ENCODE measurements around the gene CERS1. TPM values are rescaled to one million over a fixed set of nuclear protein-coding genes. Genes with fewer than 3 reads are reported as not detected.
"Not testable (repeated sequence)": the region's sequence is repeated elsewhere in the genome, so short reads cannot be mapped to it uniquely, and the experiment has no call there.

CERS1 gene
- total and polyA plus RNA-seq, 2 donors (not counting 3 experiments of a cell fraction or from before 2014, with no cell fraction given): 4.0 to 8.5 TPM

- Histone ChIP-seq H3K27me3 (ENCODE audit: control insufficient read depth in 2 of 2, insufficient read depth in 2 of 2, low read length in 2 of 2) (no peaks in the 10 kb centered on the region), H3K4me1 (ENCODE audit: control insufficient read depth, extremely low read depth, insufficient read depth, low read length) (peaks cover 13% of the 10 kb centered on the region), H2AFZ (ENCODE audit: low read depth, low read length) (peak within 1 kb of the TSS; percentile 61), H3K4me2 (ENCODE audit: insufficient read depth, low read length) (peak within 1 kb of the TSS; percentile 89), H3K79me2 (ENCODE audit: control insufficient read depth, insufficient read depth, low read length) (peaks cover 49% of the 10 kb centered on the region), H3K27ac (ENCODE audit: insufficient read depth, low read depth, low read length) (peak within 1 kb of the TSS; percentile 87), H3K9me1 (replicated peaks; ENCODE audit: control insufficient read depth, extremely low read depth, insufficient read depth, low read length) (no peaks in the 10 kb centered on the region), H3K9me3 (replicated peaks; ENCODE audit: control insufficient read depth, insufficient read depth, low read length) (no peaks in the 10 kb centered on the region), H3K36me3 (ENCODE audit: control insufficient read depth in 2 of 2, extremely low read depth in 1 of 2, insufficient read depth in 2 of 2, low read length in 2 of 2) (peaks cover 11 to 25% of the 10 kb centered on the region in 2 experiments), H3K9ac (replicated peaks; ENCODE audit: extremely low read depth, insufficient read depth, low read length) (peak within 1 kb of the TSS; percentile 98), H4K20me1 (replicated peaks; ENCODE audit: control insufficient read depth, extremely low read depth, insufficient read depth, low read length) (peaks cover 2% of the 10 kb centered on the region), H3K4me3 (replicated peaks in 1 of 3; ENCODE audit: insufficient read depth in 1 of 3, low read depth in 1 of 3, low read length in 3 of 3) (peak within 1 kb of the TSS; percentile 82 to 99 (median 94))
- POLR2A ChIA-PET: interaction anchor here (0.6 to 1.2 kb wide), 4 partner anchors 11 to 68 kb away, joined by 3 to 5 read pairs (median 4); no protein-coding TSS in a partner anchor
- CTCF ChIA-PET: interaction anchor here (0.6 to 2.3 kb wide), 9 partner anchors 23 to 330 kb away, joined by 3 to 23 read pairs (median 3); partner anchors contain the start of genes CERS1 and REX1BD
- dilution Hi-C loops (cut with MboI; ENCODE audit: extremely low pct_ligation_motif_present, low sequenced_read_pairs): no loop called here
- FAIRE-seq: peak; percentile 100
- intact Hi-C loops (cut with micrococcal nuclease): loop anchor here (1.0 to 10.0 kb wide), 8 partner anchors 22 to 464 kb away; partner anchors contain the start of gene HOMER3
- DNase-seq (ENCODE audit: low read depth, low spot score): peak; percentile 100
- TF ChIP-seq POLR2A (IDR thresholded peaks at IDR 0.05; ENCODE audit: low read depth, low read length): peak; percentile 78
- TF ChIP-seq MYC (IDR thresholded peaks at IDR 0.05; ENCODE audit: low read depth, low read length): no peak
- peak; percentile 59 for TF ChIP-seq MAX (IDR thresholded peaks at IDR 0.05; ENCODE audit: insufficient read depth, insufficient read length)
- TF ChIP-seq FOS (IDR thresholded peaks at IDR 0.05; ENCODE audit: borderline replicate concordance, insufficient read depth, low read length): peak; percentile 34
- TF ChIP-seq JUN (IDR thresholded peaks at IDR 0.05; ENCODE audit: borderline replicate concordance, insufficient read depth, insufficient read length, low read depth): peak; percentile 4
- peak; percentile 81 for TF ChIP-seq POLR2AphosphoS5 (IDR thresholded peaks at IDR 0.05; ENCODE audit: insufficient read depth, low read depth, low read length)
- no TSS peak for BruUV-seq (replicated peaks)
These were observed 23.3 kb upstream of the CERS1 start, which contains the start of the genes COPE and DDX49 for GRCh38 chr19:18919086-18919899. TSS of gene COPE (minus strand) at chr19:18919387. CDS start at chr19:18919348, 39 bp downstream. TSS of gene DDX49 (plus strand) at chr19:18919715. CDS start at chr19:18919742, 27 bp downstream.

DNA sequence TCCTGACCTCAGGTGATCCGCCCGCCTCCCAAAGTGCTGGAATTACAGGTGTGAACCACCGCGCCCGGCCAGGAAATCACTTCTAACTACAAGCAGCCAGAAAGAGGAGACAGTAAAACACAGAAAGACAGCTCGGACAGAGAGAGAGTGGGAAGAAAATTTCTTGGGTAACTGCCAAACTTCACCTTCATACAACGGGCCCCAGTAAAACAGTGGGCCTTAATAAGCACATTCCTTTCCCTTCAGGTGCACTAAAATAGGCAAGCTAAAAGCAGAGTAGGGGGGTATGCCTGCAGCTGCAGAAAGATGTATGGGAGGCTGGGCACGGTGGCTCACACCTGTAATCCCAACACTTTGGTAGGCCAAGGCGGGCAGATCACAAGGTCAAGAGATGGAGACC is 21.6 kb upstream of the CERS1 start:
- H3K9me3 ChIP-seq (replicated peaks; ENCODE audit: control insufficient read depth, insufficient read depth, low read length); H3K4me3 ChIP-seq (replicated peaks in 1 of 3; ENCODE audit: insufficient read depth in 1 of 3, low read depth in 1 of 3, low read length in 3 of 3); H3K9ac ChIP-seq (replicated peaks; ENCODE audit: extremely low read depth, insufficient read depth, low read length); H3K27ac ChIP-seq (ENCODE audit: insufficient read depth, low read depth, low read length); dilution Hi-C loops (cut with MboI; ENCODE audit: extremely low pct_ligation_motif_present, low sequenced_read_pairs); H3K4me2 ChIP-seq (ENCODE audit: insufficient read depth, low read length); FAIRE-seq; H2AFZ ChIP-seq (ENCODE audit: low read depth, low read length); H3K9me1 ChIP-seq (replicated peaks; ENCODE audit: control insufficient read depth, extremely low read depth, insufficient read depth, low read length); DNase-seq (ENCODE audit: low read depth, low spot score); H4K20me1 ChIP-seq (replicated peaks; ENCODE audit: control insufficient read depth, extremely low read depth, insufficient read depth, low read length); H3K27me3 ChIP-seq (ENCODE audit: control insufficient read depth in 2 of 2, insufficient read depth in 2 of 2, low read length in 2 of 2); BruUV-seq (replicated peaks): not testable (repeated sequence)
- Histone ChIP-seq H3K36me3 (ENCODE audit: control insufficient read depth in 2 of 2, extremely low read depth in 1 of 2, insufficient read depth in 2 of 2, low read length in 2 of 2) (peaks cover 11 to 26% of the 10 kb centered on the region in 2 experiments), H3K79me2 (ENCODE audit: control insufficient read depth, insufficient read depth, low read length) (peaks cover 59% of the 10 kb centered on the region), H3K4me1 (ENCODE audit: control insufficient read depth, extremely low read depth, insufficient read depth, low read length) (peaks cover 13% of the 10 kb centered on the region)
- POLR2A ChIA-PET: interaction anchor here (0.7 kb wide), 1 partner anchor 133 kb away, joined by 12 read pairs; no protein-coding TSS in a partner anchor
- CTCF ChIA-PET: interaction anchor here (0.6 to 2.3 kb wide), 2 partner anchors 70 to 240 kb away, joined by 3 to 23 read pairs; no protein-coding TSS in a partner anchor
- intact Hi-C loops (cut with micrococcal nuclease): loop anchor here (10.0 kb wide), 2 partner anchors 53 to 463 kb away; no protein-coding TSS in a partner anchor

Data from endothelial cell of umbilical vein (primary cell).